ENCODE measurements around the gene CDKL5.

CDKL5 gene

DNA sequence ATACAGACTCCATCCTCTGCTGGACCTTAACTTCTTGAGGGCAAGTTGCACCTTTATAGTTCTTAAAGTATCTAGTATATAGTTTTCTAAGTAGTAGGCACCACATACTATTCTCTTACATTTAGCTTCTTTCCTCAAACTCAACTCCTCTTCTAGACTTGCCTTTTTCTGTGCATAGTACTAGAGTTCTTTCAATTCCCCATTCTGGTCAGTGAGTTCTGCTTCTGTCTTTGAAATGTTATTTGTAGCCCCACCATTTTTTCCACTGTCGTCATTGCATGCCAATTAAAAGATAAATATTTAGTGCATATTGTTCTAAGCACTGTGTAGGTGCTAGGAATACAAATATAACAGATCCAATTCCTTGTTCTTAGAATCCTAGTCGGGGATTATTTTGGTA is 31.6 kb downstream of the CDKL5 start:
- DNase-seq (ENCODE audit: low spot score): no peak

DNA sequence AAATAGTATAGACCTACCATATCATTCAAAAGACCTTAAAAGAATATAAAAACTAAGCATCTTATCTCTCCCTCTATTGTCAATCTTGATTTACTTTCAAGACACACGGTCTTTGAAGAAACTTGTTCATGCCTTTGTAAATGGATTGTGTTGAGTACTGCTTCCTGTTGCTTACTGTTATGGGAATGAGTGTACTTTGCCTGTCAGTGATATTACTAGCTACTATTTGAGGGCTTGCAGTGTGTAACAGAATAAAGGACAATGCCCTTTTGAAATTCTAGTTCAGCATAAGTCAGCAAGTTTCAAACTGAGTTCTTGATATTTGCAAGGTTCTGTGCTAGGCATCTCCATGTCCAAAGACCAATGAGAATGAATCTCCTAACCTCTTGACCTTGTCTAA is 36.0 kb downstream of the CDKL5 start:
- no peak for DNase-seq (ENCODE audit: low spot score)

DNA sequence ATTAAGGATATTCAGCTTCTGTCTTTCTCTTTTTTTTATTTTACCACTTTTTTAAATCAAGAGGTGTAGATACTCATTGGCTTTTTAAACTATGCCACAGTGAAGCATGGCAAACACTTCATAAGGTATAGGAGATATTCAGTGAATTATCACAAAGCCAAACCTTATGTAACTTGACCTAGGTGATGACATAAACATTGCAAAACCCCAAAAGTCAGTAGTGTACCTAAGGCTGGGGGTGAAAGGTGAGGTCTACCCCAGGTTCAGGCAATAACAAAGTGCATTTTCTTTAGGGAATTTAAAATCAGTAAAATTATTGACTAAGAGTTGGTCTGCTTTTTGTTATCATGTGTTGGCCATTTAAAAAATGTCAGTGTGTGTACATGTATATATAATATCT is 39.1 kb downstream of the CDKL5 start:
- DNase-seq (ENCODE audit: low spot score): no peak

DNA sequence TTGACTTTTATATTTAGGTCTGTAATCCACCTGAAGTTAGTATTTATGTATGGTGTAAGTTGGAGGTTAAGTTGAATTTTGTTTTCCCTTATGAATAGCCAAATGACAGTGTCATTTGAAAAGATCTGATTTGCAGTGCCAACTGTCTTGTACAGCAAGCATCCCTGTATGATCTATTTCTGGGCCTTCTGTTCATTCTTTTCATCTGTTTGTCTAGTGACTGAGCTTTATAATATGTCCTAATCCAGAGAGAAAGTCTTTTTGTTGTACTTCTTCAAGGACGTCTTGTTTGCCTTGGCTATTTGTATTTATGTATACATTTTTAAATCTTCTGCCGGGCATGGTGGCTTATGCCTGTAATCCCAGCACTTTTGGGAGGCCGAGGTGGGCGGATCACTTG is 39.6 kb downstream of the CDKL5 start:
- no peak for DNase-seq (ENCODE audit: low spot score)

DNA sequence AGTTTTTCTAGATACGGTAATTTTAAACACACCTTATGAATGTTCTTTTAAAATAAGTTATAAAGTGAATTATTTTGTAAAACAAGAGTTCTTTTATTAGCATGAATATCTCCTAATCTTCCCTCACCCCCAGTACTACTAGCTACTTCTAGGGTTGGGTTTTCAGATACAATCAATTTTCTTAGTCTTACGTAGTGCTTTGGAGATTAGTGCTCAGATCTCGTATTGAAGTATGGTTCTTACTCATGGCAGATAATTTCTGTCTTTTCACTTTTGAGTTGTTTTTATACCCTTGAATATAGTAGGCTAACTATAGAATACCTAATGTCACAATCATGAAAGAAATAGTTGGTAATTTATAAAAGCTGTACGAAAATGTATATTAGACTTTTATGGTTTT is 43.2 kb downstream of the CDKL5 start:
- DNase-seq (ENCODE audit: low spot score): no peak

GRCh38 chrX:18471296-18471695 is 45.9 kb downstream of the CDKL5 start:
- no peak for DNase-seq (ENCODE audit: low spot score)

- peak; percentile 14 for DNase-seq (ENCODE audit: low spot score)
Observed at GRCh38 chrX:18490806-18491555, 65.6 kb downstream of the CDKL5 start.

DNA sequence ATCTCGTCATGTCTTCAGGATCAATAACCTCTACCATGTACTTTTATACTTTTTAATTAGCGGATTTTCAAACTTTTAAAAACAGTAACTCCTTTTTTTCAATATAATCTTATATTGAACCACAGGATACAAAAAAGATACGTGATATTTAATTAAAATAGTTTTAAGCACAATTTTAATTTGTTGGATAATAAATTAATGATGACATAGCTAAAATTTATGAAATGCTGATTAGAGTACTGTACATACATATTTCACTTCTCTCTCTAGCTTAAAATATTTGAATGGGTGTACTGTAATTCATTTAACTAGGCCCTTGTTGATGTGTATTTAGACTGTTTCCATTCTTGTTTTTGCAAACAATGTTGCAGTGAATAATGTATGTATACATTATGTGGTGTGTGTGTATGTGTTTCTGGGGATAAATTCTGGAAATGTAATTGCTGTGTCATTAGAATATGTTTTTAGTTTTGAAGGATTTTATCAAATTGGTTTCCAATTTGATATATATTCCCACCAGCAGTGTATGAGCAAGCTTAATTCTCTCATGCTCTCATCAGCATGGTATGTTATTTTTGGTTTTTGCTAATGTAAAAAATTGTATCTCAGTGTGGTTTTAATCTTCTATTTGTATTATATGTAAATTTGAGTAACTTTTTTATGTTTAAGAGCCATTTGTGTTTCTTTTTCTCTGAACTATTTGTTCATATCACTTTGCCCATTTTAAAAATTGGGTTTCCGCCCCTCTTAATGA is 66.4 kb downstream of the CDKL5 start:
- DNase-seq (ENCODE audit: low spot score): peak; percentile 5

DNA sequence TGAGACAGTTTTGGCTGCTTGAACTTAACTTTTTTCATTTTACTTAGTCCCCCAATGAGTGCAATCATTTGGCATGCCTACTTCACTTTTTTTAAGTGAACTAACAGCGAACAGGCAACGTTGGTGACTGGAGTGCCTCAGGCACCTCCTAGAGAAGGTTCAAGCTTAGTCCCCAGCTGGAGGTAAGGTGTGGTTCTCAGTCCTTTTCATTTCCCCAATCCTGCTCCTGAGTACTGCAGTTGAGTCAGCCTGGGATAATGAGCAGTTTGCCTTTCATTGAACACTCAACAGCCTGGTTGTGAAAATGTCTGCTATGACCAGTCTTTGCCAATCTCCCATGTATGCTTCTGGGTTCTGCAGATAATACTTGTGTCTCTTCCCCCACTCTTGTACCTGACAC is 109.5 kb downstream of the CDKL5 start:
- no peak for DNase-seq (ENCODE audit: low spot score)

- DNase-seq (ENCODE audit: low spot score): no peak
Observed at GRCh38 chrX:18537068-18537467, 111.7 kb downstream of the CDKL5 start.

- no peak for DNase-seq (ENCODE audit: low spot score)
Observed at GRCh38 chrX:18537524-18537923, 112.1 kb downstream of the CDKL5 start.

DNA sequence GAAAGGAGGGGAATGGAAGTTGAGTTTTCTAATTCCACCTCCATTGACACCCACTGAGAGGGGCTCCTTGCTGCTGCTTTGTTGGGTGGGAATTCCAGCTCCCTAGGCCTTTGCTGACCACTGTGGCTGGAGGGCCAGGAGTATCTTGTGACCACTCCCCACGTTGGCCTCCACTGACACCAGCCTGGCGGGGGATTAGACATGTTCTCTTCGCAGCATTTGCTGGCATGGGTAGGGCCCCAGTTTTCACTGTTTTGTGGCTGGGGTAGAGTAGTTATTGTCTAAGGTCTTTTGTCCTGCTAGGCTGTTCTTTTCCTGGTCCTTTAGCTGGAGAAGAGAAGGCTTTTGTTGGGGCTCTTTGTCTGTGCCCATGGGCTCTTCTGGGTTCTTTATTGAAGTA is 116.7 kb downstream of the CDKL5 start:
- DNase-seq (ENCODE audit: low spot score): no peak

DNA sequence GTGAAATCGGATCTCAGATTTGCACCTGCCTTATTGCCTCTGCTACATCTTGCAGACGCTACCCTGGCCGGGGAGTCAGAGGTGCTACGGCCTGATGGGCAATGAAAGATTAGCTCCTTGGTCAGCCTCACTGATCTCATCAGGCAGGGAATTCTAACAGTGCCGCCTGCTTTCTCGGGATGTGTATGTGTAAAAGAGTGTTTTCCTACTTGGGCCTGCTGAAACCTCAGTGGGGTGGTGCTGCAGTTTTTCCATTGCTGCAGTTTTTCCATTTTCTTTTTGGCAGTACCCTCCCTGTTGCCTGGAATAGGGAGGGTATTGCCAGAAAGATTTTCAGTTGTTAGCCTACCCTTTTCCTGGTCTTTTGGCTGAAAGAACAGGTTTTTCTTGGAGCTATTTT is 117.5 kb downstream of the CDKL5 start:
- DNase-seq (ENCODE audit: low spot score): no peak

GRCh38 chrX:18543738-18544137 is 118.3 kb downstream of the CDKL5 start:
- no peak for DNase-seq (ENCODE audit: low spot score)

DNA sequence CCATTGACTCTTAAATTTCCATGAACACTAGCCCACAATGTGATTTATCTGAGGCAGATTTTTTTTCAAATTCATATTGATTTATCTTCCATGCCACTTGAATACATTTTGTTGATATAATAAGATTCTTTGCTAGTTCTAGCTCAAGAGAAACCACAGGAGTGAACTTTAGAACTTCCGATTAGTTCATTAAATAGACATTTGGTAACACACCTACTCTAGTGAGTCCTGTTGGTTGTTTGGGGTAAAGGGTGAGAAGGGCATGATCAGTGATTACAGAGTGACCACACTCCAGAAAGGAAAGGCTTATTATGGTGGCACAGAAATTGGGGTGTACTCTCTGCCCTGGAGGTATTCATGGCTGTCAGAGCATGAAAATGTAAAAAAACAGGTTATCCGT is 120.4 kb downstream of the CDKL5 start:
- DNase-seq (ENCODE audit: low spot score): no peak

- no peak for DNase-seq (ENCODE audit: low spot score)
Observed at GRCh38 chrX:18548996-18549395, 123.6 kb downstream of the CDKL5 start.

- no peak for DNase-seq (ENCODE audit: low spot score)
Observed at GRCh38 chrX:18549643-18550042, 124.2 kb downstream of the CDKL5 start.

GRCh38 chrX:18557879-18558278 is 132.5 kb downstream of the CDKL5 start:
- DNase-seq (ENCODE audit: low spot score): no peak

DNA sequence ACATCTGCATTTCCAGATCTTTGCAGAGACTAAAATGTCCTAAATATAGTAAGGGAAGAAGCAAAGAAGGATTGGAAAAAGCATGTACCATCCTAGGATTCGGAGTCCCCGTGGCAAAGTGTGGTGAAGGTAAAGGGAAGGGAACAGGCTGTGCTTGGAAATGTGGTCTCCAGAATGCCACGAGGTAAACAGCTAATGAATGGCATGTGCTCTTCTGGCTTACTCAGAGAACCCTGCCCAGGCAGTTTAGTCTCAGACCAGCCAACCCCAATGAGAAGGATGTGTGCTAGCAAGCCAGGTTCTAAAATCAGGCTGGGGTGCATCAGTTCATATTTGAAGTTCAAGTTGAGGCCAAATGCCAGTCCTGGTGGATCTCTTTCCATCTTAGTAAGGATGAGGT is 133.4 kb downstream of the CDKL5 start:
- no peak for DNase-seq (ENCODE audit: low spot score)

GRCh38 chrX:18561020-18561419 is 135.6 kb downstream of the CDKL5 start:
- DNase-seq (ENCODE audit: low spot score): no peak

DNA sequence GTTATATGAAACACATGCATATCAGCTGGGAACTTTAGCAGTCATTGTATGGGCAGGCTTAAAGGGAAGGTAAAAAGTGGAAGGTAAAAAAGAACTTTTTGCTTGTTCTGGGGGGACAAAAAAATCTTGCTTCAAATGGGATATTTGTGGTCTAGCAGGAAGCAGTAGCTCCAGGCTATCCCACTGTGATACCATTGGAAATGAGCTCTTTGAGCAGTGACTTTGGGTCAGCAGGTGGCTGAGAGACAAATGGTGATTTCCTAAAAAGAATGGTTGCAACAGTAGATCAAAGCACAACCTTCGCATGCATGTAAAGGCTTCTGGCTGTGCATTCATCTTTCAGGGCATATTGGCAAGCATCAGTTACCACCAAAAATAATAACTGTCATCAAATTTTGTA is 140.3 kb downstream of the CDKL5 start:
- DNase-seq (ENCODE audit: low spot score): no peak

DNA sequence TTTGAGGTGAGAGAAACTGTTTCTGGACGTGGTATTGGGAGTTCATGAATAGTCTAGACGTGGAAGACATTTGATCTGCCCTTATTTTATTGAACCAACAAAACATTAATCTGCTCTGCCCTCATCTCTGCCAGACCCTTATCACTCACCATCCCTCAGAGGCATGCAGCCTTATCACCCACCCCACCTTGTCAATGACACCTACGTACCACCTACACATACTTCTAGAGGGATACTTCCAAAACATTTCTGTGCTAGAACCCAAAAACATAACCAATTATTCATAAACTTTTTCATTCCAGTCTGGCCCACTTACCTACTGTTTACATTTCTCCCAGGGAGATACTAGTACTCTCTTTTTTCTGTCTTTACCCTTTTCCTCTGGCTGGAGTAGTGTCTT is 141.3 kb downstream of the CDKL5 start:
- no peak for DNase-seq (ENCODE audit: low spot score)

DNA sequence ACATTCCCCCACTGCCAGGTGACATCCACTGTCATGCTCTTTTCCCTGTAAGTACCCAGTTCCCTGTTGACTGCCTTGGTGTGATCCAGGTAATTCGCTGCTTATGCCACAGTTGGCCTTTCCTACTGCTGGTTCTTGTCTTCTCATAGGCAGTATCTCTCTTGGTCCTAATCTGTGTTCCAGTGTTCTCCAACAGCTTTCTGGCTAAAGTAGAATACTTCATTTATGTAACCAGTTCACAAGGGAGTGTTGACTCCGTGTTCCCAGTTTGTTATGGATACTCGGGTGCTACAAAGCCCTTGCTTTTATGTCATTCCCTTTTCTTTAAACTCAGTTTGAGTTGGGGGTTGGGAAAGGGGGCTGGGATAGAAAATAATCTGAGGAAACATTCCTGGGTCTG is 148.1 kb downstream of the CDKL5 start:
- no peak for DNase-seq (ENCODE audit: low spot score)

GRCh38 chrX:18574591-18574990 is 149.2 kb downstream of the CDKL5 start:
- DNase-seq (ENCODE audit: low spot score): peak; percentile 19
